T-helper 1 cell (primary cell): ENCODE measurements around the gene MCFD2.
"Not testable (repeated sequence)": the region's sequence is repeated elsewhere in the genome, so short reads cannot be mapped to it uniquely, and the experiment has no call there.

Source experiments
- DNase-seq, 5 donors: peaks; one replicate each; pipeline ENCODE4 v3.0.0-alpha.2; 2012 to 2020

Gene MCFD2

DNA sequence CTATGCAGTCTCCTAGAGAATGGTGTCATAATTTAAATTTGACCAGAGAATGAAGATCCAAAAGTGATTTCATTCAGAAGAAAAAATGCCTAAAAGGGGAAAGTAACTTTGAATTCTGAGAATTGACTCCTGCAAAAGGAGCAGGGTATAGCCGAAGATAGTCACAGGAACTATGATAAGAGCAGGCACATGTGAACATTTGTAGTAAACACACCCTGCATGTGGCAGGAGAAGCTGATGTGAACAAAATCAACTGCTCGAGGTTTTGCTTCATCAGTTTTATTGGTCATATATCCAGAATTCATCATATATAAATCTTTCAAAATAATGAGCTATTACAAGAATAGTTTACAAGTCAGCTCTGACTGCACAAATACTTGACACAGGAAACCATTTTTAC lies 14.0 kb downstream of the MCFD2 start:
- no peak for DNase-seq

DNA sequence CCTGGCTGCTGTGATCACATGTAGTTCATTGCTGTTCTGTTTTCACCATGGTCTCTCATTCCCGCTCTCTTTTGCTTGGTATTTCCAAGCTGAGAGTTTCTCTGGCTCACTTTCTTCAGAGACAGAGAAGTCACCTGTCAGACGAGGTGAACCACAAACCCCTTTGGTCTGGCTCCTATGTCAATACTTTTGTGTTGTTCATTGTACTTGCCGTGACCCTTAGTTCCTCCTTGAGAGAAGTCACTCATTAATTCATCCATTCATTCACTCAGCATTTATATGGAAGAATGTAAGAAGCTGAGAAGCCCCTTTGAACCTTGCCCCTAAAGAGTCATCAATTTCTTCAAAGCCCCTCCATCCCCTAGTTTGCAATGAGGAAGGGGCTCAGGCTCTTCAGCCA lies 15.2 kb downstream of the MCFD2 start:
- no peak for DNase-seq

DNA sequence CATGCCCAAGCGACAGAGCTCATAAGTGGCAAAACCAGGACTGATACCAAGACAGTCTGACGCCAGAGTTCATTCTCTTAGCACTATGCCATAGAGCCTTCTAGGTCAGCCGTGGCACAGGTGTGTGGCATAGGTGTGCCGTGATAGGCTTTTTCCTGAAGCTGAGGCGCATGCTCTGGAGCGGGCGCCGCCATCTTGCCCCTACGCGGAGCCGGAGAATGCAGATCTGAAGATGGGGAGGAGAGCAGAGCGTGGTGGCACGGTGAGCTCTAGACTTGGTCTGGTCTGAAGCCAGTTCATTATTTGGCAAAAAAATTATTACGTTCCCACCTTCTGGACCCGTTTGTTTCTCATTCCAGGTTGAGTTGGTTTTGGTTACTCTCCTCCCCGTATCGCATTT lies 16.6 kb downstream of the MCFD2 start:
- no peak for DNase-seq

DNA sequence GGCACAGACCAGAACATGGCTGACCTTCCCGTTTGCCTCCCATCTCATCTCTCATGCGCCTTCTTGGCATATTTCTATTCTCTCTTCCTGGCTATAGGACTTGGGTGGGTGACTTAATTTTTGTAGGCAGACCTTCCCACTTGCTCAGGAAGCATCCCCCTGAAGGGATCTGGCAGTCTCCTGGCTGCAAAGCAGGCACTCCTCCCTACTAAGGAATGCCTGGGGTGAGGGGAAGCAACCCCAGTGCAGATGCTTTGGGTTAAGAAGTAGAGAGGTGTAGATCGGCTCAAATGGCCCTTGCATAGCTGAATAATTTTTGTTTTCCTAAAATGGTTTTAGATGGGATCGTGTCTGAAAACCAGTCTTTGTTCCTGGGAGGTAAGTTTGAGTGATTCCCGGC lies 17.6 kb downstream of the MCFD2 start:
- DNase-seq: no peak

DNA sequence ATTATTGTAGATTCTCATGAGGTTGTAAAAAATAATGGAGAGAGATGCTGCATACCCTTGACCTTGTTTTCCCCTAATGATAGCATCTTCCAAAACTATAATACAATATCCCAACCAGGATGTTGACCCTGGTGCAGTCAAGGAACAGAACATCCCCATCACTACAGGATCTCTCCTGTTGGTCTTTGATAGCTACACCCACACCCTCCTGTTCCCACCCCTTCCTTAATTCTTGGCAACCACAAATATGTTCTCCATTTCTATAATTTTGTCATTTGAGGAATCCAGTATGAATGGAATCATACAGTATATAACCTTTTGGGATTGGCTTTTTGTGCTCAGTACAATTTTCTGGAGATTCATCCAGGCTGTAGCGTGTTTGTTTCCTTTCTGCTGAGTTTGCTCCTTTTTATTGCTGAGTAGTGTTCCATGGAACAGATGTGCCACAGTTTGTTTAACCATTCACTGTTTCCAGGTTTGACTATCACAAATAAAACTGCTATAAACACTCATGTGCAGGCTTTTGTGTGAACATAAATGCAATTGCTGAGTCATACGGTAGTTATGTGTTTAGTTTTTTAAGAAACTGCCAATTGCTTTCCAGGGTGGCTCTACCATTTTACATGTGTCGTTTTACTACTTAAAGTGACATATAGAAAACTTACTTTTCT lies 22.2 kb downstream of the MCFD2 start:
- no peak for DNase-seq

DNA sequence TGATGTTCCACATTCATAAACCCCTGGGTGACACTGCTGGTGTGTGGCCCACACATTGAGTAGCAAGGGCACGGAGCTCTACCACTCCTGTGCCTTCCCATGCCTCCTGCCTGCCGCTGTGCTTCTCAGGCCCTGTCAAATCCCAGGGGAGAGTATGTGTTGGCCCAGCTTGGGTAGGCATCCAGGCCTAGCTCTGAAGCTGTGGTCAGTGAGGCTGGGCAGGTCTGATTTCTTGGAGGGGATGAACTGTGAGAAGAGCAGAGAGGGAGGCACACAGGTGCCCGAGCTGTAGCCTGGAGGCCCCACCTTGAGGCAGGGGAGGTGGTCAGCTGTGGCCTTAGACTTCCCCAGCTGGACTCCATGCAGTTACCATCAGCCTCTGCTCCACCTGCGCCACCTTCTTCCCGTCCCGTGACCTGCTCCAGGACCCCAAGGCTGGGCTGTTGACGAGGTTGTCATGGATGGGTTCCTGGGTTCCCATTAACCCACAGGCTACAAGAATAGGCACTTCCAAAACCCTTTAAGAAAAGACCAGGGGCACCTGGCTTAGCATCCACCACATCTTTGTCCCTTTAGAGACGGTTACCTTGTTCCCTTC lies 23.6 kb downstream of the MCFD2 start:
- no peak for DNase-seq

DNA sequence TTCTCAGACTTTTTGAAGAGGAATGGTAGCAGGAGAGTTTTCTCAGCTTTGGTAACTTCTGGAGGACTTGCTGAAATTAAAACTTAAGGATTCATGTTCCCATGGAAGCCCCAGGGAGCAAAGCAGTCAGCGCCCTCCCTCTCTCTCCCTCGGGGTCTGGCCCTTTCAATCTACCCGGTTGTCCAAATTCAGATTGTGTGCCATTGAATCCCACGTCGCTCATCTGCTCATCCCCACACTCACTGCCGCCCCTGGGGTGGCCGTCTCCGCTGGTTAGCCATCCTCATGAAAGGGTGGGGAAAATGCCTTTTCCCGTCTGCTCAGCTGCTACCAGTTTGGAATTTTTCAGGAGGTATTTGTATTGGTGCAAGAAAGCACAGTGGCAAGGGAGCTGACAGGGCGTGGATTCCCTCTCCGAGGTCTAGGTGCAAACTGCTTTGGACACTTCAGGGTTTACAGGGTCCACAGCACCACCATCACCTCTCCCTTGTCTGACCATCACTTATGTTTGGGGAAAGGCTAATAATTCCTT lies 27.1 kb downstream of the MCFD2 start:
- DNase-seq: no peak

DNA sequence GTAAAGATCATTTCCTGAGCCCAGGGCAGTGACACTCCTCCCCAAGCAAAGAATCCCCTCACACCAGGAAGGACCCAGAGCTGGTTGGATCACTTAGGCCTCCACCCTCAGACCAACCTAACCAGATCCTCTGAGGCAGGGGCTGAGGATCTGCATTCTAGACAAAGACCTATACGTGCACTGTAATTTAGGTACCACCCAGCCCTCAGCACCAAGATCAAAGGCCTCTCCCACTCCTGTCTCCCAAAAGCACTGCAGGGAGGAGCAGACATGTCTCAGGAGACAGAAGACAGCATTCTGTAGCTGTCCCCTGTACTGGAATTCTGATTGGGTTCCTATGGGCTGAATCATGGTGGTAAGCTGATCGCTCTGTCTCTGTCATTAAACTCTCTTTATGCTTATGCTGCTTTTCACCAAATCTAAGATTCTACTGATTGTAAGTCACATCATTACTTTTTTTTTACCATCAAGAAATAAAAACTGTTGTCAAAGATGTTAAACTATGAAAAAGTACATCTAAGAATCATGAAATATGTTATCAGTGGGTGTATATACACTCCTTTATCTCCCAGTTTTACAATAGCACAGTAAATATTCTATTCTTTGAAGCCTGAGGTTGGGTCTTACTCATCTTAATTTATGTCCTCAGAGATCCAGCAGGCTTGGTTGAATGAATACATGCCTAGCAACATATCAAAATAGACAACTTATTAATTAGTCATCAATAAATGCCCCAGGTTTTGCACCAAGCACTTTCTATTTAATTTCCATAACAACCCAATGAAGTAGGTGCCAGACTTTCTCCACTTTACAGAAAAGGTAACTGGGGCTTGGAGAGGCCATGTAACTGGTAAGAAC lies 28.3 kb downstream of the MCFD2 start:
- no peak for DNase-seq

DNA sequence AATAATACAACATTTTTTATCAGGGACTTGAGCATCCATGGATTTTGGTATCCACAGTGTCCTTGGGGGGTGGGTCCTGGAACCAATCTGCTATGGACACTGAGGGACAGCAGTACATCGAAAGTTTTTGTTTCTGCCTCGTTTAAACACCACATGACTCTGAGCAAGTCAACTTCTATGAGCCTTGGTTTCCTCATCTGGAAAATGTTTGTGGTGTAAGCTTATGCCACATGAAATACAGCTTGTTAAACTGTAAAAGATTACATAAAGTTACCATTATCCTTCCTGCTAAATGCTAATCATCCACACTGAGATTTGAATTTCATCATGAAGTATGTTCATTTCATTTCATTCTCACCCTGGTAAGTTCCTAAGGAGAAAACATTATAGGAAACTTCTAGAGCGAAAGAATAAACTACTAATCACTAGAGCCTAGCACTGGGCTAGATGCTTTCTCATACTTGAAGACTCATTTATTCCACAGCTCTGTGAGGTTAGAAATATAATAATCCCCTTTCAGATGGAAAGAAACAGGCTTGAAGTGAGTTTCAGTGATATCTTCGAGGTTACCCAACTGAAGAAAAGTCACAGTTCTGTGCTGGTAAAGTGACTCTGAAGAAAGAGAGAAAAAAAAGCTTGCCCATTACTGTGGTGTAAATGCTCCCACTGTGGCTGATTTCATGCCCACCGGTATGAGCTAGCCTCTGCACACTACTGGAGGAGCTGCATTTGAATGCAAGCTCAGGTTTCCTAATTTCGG lies 29.2 kb downstream of the MCFD2 start:
- no peak for DNase-seq

DNA sequence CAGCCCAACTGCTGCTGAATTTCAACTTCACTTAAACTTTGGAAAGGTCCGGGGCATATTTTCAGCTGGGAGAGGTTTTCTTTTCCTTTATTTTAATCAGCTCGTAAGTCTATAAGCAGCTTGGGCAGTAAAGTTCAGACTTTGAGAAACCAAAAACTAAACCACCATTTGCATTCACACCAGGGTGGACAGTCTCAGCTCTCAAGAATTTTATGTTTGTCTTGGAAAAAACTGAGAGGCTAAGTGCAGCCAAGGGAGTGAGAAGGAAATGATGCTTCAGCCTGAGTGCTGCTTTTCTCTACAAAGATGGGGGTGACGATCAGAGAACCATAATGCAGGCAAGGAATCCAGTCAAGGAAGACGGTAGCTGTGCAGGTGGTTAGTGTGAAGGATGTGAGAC lies 30.2 kb downstream of the MCFD2 start:
- DNase-seq: no peak

DNA sequence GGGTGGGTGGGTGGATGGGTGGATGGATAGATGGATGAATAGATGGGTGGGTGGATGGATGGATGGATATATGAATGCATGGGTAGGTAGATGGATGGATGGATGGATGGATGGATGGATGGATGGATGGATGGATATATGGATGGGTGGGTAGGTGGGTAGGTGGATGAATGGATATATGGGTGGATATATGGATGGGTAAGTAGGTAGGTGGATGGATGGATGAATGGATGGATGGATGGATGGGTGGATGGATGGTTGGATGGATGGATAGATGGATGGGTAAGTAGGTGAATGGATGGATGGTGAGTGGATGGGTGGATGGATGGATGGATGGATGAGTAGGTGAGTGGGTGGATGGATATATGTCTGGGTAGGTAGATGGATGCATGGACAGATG lies 36.1 kb downstream of the MCFD2 start:
- DNase-seq: no peak

DNA sequence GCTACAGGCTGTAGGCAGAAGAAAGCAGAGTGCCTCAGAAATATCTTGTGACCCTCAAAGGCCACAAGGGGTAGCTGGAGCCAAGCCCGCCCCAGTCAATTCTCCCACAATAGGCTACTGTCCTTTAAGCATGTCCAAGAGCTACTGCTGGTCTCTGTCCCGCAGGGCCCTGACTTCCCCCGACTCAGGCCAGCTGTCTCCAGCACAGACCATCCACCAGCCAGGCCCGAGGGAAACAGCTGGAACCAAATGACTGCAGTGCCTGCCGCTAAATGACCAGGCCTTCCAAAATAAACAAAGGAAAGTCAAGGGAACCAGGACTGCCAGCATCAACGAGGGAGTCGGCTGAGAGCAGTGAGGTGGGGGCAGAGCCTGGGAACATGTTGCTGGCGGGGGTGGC lies 36.7 kb downstream of the MCFD2 start:
- DNase-seq: no peak

DNA sequence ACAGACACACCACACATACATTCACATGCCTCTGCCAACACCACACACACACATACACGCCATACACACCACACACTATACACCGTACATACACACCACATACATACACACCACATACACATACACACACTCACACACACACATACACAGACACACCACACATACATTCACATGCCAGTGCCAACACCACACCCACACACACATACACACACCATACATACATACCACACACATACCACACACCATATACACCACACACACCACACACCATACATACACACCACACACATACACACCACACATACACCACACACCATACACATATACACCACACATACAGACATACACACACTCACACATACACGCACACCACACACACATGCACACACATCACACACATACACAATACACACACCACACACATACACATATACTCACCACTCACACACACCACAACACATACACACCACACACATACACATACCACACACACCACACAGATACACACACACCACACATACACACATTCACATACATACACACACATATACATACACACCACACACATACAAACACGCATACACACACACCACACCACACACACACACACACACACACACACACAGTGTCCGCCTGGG lies 37.2 kb downstream of the MCFD2 start:
- no peak for DNase-seq

DNA sequence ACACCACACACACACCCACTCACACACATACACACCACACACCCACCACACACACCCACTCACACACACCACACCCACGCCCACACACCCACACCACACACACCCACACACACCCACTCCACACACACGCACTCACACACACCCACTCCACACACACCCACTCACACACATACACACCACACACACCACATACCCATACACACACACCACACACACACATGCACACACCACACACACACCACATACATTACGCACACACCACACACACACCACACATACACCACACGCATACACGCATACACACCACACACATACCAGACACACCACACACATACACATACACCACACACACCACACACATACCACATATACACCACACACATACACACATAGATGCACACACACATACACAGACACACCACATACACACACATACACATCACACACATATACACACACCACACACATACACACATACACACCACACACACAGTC lies 37.9 kb downstream of the MCFD2 start:
- no peak for DNase-seq

DNA sequence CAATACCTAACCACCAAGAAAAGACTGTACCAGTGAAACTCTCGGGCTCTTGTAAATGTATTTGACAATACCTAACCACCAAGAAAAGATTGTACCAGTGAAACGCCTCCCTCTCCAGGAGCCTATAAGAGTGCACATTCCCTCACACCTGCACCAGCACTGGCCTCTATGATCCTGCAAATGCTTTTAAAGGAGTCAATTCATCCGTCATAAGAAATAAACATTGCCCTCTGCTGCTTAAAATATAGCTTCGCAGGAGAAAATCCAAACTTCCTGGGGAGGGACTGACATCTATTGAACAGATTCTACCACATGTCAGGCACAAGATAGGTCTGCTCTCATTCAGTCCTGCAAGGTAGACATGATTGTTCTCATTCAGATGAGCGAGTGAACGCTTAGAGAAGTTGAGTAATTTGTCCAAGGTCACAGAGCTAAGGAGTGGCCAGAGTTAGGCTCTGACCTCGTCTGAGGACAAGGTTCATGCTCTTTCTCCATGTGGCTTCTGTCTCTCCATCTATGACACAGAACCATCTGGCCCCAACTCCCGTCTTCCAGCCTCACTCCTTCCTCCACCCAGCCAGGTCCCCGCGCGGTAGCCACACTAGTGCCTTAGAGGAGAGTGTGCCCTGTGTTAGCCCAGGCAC lies 38.7 kb downstream of the MCFD2 start:
- peak in 1 of 5 donors; percentile 12 for DNase-seq

DNA sequence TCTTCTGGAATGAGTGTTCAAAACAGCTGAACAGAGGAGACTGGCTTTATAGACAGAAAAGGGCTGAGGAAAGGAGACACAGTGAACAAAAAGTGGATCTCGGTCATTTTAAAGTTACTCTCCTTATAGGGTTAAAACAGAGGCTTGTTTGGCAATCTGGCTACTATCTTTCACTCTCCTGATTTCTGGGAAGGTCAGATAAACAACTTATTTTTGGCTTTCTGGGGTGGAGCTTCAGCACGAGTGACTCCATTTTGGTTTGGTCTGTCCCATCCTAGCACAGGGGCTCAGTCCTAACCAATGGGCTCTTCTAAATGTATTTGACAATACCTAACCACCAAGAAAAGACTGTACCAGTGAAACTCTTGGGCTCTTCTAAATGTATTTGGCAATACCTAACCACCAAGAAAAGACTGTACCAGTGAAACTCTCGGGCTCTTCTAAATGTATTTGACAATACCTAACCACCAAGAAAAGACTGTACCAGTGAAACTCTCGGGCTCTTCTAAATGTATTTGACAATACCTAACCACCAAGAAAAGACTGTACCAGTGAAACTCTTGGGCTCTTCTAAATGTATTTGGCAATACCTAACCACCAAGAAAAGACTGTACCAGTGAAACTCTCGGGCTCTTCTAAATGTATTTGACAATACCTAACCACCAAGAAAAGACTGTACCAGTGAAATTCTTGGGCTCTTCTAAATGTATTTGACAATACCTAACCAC lies 39.5 kb downstream of the MCFD2 start:
- DNase-seq: not testable (repeated sequence)

DNA sequence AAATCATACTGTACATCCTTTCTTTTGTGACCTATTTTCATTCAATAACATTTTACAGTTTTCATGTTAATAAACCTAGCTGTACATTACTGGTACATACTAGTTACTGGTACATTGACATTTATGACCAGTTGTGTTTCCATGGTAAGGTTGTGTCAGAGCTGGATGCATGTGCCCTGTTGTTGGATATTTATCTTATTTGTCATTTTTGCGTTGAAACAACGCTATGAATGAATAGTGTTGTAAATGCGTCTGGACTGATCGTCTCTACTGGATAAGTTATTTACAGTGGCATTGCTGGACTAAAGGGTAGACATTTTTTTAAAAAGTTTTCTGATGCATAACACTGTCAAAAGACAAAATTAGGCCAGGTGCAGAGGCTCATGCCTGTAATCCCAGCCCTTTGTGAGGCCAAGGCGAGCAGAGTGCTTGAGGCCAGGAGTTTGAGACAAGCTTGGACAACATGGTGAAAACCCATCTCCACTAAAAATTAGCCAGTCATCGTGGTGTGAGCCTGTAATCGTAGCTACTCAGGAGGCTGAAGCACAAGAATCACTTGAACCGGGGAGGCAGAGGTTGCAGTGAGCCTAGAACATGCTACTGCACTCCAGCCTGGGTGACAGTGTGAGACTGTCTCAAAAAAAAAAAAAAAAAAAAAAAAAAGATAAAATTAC lies 40.2 kb downstream of the MCFD2 start:
- DNase-seq: no peak

DNA sequence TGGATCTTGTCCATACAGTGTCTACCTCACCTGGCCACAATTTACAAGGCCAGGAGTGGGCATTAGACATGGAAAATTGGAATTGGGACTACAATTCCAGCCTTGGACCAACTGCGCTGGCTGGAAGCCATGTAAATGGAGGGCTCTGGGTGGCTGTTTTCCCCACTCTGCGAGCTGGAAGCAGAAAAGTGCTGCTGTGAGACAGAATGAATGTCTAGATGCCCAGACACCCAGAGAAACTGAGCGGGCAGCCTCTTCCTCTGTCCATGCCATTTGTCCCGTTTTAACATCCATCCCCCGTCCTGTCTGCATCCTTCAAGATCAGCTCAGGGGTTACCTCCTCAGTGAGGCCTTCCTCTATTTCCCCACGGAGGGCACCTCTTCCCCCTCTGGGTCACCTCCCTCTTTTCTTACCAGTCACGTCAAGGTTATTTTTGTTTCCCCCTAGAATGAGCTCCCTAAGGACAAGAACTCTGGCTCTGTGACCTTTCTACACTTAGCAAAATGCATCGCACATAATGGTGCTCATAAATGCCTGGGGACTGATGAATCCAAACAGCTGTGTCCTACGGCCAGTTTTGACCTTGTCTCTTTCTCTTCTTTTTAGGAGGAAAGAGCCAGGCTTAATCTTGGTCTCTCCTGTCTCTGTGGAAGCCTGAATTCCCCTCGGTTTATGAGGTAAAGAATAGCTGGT lies 41.2 kb downstream of the MCFD2 start:
- no peak for DNase-seq

DNA sequence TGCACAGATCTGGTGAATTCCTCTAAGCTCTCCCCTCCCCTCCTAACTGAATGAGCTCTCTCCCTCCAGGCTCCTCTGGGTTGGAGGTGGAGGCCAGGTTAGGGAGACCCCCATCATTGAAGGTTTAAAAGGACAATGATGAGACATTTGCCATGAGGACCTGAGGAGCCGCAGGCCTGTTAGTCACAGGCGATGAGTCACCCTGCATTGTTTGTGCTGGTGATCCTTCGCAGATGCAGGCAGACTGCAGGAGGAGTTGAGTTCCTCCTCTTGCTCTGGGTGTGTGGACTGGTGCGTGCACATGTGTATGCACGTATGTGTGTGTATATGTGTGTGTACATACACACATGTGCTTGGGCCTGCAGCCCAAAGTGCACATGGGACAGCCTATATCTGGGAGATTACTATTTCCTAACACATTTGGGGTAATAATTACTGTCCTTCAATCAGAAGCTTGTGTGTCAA lies 42.0 kb downstream of the MCFD2 start:
- no peak for DNase-seq
